ENCODE data around the gene CDH16. TPM values are rescaled to one million over a fixed set of nuclear protein-coding genes. Genes with fewer than 3 reads are reported as not detected.
A peak's percentile ranks its signal among the peaks of the same experiment; 100 is the strongest.

Gene CDH16
- total RNA-seq, 1 donor from 2014 or later, result not detected

DNA sequence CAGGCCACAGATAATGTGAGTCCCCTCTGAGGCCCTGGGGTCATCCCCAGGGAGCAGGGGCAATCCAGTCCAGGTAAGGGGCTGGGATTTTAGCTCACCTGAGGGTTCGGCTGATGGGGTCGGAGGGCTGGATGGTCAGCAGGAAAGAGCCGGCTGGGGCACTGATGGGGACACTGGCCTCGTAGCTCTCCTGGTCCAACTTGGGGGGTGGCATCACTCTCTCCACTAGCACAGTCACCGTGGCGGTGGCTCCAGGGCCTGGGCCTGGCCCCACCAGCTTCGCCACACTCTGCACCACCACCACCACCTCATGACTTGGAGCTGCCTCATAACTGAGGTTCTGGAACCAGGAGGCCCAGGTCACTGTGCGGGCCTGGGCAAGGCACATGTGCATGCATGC lies 6.9 kb downstream of the CDH16 start:
- DNase-seq (ENCODE audit: extremely low read depth, low read depth, low spot score), result no peak

GRCh38 chr16:66911112-66911511 lies 7.6 kb downstream of the CDH16 start:
- DNase-seq (ENCODE audit: extremely low read depth, low read depth, low spot score), result no peak

DNA sequence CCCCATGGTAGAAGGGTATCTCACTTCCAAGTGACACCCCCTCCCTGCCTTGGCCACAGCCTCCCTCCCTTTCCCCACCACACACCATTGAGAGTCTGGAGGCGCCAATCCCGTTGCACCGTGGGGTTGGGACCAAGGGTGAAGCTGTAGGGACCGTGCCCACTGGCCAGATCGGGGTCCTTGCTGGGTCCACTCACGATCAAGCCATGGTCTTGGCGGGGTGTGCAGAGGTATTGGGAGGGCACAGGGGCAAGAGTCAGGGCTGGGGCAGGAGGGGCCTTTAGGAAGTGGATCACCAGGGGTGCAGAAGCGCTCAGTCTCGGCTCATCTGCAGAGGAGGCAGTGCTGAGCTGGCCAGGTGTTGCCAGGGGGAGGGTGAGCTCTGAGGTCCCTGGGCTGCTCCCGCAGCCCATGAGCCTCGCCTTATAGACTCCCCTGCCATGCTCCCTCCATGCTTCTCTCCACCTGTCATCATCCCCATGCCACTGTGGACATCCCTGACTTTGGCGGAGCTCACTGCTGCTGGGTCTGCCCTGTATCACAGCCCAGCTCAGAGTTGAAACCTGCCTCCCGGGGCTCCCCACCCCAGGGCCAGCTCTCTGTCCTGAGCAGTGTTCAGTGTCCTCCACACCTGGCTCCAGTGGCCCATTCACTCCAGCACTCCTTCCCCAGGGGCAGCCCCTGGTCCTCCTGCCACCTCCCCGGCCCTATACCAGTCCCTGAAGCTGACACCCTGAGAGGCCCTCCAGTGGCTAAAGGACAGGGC lies 8.3 kb downstream of the CDH16 start:
- no peak for DNase-seq (ENCODE audit: extremely low read depth, low read depth, low spot score)

DNA sequence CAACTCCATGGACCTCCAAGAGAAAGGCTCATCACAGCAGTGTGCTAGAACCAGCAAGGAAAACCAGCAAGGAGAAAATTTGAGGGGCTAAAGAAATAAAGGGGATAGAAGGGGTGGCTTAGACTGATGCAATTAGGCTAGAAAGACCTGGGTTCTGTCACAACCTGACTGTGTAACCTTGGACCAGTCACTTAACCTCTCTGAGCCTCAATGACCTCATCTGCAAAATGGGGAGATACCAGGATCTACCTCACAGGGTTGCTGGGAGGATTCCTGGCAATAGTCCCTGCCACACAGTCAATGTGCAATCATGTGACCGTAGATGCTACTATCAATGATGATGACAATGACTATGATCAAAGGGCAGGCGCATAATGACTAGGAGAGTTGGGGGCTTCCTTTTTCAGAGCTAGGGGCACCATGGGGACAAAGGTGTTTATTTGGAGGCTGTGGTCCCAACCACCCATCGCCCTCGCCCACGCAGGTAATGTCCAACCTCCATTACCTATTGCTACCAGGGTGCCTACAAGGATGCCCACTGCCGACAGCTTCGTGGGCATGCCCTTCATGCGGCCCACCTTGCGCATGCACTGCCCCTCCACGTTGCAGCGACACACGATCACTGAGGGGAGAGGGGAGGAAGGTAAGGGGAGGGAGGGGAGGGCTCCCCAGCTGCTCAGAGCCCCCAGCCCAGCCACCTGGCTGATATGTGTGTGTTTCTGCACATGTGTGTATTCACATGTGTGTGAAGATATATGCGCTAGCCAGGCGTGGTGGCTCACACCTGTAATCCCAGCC lies 9.7 kb downstream of the CDH16 start:
- DNase-seq (ENCODE audit: extremely low read depth, low read depth, low spot score), result no peak

- DNase-seq (ENCODE audit: extremely low read depth, low read depth, low spot score), result no peak
Measured at GRCh38 chr16:66908116-66908515, 10.6 kb downstream of the CDH16 start.

DNA sequence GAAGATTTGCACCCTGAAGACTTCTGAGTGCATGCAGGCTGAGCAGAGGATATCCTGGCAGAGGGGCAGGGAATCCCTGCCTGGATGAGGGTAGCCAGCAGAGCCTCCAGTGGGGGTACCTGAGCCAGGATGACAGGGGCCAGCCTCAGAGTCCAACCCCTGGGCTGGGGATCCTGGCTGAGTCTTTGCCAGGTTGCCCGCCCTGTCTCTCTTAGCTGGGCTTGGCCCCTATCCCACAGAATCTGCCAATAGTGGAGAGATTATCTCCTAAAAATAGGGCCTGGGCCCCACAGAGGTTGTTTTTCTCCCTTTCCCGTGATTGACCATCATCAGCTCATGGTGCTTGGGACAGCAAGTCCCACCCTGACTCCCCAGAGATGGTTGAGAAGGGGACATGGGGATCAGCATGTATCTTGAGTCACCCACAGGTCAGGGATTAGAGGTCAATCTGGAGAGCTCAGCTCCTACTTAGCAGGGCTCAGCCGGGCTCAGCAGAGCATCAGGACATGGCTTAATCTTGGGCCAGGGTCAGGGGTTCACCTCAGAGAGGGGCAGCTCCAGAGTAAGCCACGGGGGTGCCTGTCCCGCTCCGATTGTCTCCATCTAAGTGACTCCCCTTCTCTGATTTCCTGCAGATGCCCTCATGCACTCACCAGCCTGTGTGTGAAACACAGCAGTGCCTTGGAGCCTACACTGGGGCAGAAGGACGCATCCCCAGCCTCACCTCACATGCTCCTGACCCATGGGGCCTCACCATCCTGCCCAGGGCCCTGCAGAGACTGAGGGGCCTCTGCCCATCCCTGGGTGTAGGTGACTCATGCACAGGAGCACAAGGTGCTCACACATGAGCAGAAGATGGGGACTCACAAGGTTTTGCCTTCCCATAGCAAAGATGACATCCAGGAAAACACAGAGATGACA lies 11.5 kb downstream of the CDH16 start:
- no peak for DNase-seq (ENCODE audit: extremely low read depth, low read depth, low spot score)

DNA sequence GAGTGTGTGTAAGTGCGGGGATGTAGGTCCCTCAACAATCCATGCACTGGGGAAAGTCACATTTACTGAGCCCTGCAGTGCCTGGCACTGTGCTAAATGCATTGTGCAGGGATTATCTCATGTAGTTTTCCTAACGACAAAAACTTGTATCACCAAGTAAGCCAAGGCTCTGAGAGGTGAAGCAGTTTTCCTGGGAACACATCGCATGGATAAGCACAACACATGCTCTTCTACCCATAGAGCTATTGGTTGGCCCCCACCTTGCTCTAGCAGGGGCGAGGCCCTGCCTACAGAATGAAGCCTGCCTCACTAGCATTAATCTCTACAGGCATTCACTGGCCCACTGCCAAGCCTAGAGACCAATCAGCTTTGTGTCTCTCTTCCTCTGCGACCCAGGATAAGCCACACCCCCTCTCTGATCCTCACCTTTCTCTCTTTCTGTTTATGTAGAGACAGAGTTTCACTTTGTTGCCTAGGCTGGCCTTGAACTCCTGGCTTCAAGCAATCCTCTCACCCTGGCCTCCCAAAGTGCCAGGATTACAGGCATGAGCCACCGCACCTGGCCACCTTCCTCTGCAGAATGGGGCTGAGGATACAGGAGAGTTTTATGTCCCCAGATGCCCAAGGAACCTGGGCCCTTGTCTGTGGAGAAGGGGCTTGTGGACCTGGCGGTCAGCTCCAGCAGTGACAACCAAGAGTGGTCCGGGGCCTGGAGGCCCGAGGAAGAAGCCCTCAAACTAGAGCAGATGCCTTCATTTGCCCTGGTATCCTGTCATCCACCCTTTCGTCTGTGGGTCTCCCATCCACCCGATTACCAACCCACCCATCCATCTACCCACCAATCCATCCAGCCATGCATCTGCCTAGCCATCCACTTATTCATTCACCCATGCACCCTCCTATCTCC lies 12.8 kb downstream of the CDH16 start:
- no peak for DNase-seq (ENCODE audit: extremely low read depth, low read depth, low spot score)

DNA sequence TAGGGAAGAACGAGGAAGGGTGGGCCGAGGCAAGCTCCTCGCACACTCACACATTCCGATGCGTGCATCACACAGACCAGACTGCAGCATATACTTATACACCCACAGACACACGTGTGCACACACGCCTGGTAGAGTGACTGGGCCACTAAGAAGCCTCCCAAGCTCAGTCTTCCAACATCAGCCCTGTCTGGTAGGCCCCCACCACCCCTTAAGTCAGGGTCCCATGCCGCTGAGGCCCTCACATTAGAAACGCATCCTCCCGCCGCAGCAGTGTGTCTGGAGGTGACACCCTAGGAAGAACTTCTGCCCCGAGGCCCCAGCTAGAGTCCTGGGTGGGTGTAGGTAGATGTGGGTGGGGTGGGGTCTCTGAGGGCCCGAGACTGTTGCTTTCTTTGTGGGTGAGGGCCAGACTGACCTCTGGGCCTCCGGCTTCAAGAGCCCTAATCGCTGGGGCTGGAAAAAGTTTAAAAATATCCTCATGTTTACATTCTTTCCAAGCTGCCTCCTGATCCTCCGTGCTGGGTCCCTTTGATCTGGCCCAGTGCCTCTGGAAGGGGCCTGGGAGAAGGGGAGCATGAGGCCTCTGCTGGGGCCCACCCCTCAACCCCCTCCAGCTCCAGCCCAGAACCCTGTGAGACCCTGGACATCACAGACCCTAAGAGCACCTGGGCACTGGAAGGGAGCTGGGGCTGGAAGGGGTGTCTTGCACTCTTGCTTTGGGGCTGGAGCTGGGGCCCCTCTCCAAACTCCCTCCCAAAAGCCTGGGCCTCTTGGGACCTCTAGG lies 13.6 kb downstream of the CDH16 start:
- no peak for DNase-seq (ENCODE audit: extremely low read depth, low read depth, low spot score)

- no peak for DNase-seq (ENCODE audit: extremely low read depth, low read depth, low spot score)
Measured at GRCh38 chr16:66904428-66904845, 14.2 kb downstream of the CDH16 start.

- no peak for DNase-seq (ENCODE audit: extremely low read depth, low read depth, low spot score)
Measured at GRCh38 chr16:66903544-66904427, 14.9 kb downstream of the CDH16 start.

GRCh38 chr16:66902648-66903543 lies 15.8 kb downstream of the CDH16 start:
- DNase-seq (ENCODE audit: extremely low read depth, low read depth, low spot score), result no peak

- DNase-seq (ENCODE audit: extremely low read depth, low read depth, low spot score), result no peak
Measured at GRCh38 chr16:66901626-66902025, 17.1 kb downstream of the CDH16 start.

DNA sequence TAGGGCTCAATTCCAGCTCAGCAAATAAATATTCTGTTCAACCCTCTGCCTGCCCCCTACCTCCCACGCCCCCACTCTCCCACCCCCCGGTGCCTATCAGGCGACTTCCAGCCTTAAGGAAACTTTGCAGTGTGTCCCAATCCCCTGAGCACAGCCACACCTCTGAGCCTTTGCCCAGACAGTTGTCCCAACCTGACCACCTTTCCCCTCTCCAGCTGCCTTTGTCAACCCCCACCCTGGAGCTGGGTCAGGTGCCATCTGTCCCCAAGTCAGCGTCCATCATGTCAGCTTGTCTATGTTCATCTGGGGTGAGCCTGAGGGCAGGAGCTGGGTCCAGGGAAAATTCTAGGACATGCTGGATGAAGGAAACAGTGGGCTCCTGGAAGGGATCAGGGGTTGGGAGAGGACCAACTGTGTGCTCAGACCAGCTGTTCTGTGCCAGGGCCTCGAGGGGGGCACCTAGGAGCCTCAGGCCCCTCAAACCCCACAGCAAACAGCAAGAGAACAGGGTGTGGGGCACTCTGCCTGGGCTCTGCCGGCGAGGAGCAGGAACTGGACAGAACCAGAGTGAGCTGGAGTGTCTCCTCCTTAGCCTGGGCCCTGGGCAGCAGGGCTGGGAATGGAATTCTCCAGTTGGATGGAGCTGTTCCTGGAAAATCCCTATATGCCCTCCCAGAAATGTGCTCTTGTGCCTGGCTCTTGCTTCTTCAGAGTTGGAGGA lies 17.8 kb downstream of the CDH16 start:
- no peak for DNase-seq (ENCODE audit: extremely low read depth, low read depth, low spot score)

DNA sequence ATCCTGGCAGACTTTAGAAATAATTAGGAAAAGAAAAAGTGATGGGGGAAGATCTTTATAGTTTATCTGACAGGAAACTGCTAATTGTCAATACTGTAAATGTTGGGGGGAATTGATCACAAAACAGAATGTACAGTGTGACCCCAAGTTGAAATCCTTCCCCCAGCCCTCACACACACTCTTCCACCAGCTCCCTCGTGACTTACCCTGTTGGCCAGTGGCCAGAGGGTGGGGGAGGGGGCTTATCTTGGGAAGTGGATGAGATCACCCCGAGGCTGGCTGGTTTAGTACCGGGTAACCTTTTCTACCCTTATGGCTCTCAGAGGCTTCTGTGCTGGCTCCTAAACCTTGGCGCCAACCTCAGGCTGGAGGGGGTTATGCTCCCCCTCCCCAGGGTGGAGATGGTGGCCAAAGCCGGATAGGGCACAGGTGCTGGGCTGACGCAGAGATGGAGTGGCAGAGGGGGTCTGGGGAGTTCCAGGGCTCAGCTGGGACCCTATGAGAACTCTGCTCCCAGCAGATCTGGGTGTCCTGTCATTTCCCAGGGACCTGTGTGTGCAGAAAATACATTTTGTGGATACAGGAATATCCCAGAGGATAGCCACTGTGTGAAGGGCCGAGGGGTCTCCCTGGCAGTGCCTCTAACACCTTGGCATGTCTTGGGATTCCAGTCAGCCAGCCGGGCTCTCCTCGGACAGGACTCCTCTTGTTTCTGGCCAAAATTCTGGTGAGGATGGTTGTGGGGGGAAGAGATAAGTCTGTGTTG lies 18.6 kb downstream of the CDH16 start:
- peak; percentile 27 for DNase-seq (ENCODE audit: extremely low read depth, low read depth, low spot score)

GRCh38 chr16:66899310-66899944 lies 19.3 kb downstream of the CDH16 start:
- no peak for DNase-seq (ENCODE audit: extremely low read depth, low read depth, low spot score)

Measured in glomerular endothelial cell (primary cell).